VCaP (cell line): ENCODE measurements around the gene ZNF496.

ENCODE experiments used
- H3K27ac ChIP-seq: fragments of 450-650 bp; 2 replicates; pipeline ENCODE4 v1.5.1; 2017
- CTCF ChIP-seq: fragments of 450-650 bp; conservative IDR thresholded peaks from 2 replicates; pipeline ENCODE4 v1.5.1; 2017; ENCODE audit warnings: mild to moderate bottlenecking, moderate library complexity

ZNF496 gene

GRCh38 chr1:247287460-247287859 is 44.2 kb downstream of the ZNF496 start:
- TF ChIP-seq CTCF = no peak

GRCh38 chr1:247286134-247286670 is 45.5 kb downstream of the ZNF496 start:
- no peak overlapping the region for H3K27ac ChIP-seq
- no peak for TF ChIP-seq CTCF

More at GRCh38 chr1:247287460-247287859, 44.2 kb downstream of the ZNF496 start:
- H3K27ac ChIP-seq = no peak overlapping the region

- TF ChIP-seq CTCF = no peak
- H3K27ac ChIP-seq = no peak overlapping the region
Measured at GRCh38 chr1:247281001-247281574, 50.6 kb downstream of the ZNF496 start.

GRCh38 chr1:247277191-247277590 is 54.5 kb downstream of the ZNF496 start:
- no peak overlapping the region for H3K27ac ChIP-seq
- no peak for TF ChIP-seq CTCF

DNA sequence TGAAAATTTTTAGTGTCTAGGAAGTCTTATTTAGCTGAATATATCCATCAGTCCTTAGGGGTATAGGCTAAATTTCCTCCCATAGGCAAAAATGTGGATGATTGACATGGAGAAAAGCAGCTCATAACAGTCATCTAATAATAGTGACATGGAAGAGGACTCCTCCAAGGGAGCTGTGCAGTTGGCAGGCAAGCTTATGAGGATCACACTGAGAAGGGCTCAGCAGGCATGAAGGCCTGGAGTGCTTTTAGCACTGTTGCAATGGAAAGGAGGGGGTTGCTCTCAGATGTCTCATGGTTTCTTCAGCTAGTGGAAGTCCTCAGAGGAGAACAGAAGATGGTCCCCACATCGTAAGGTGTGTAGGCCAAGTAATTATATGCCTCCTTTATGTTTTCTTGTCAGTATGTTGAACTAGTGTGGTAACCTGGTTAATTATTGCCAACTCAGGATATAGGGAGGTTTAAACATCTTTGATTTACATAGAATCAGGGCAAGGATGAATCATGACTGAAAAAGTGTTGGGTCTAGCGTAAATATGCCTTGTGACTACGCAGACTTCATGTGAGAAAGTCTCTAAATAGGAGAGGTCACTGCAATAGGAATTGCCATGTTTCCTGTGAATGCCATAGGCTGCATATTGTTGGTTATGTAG is 56.9 kb downstream of the ZNF496 start:
- no peak for TF ChIP-seq CTCF
- H3K27ac ChIP-seq = no peak overlapping the region

GRCh38 chr1:247273013-247273412 is 58.7 kb downstream of the ZNF496 start:
- H3K27ac ChIP-seq = no peak overlapping the region
- TF ChIP-seq CTCF = no peak

DNA sequence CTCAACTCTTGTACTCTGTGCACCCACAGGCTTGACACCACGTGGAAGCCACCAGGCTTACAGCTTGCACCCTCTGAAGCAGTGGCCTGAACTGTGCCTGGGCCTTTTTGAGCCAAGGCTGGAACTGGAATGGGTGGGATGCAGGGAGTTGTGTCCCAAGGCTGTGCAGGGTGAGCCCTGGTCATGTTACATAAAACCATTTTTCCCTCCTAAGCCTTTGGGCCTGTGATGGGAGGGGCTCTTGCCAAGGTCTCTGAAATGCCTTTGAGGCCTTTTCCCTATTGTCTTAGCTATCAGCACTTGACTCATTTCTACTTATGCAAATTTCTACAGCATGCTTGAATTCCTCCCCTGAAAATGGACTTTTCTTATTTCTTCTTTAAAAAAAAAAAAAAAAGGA is 61.7 kb downstream of the ZNF496 start:
- no peak for TF ChIP-seq CTCF
- no peak overlapping the region for H3K27ac ChIP-seq
